GM19324 (cell line): ENCODE data around the gene SPOUT1.
"Not testable (repeated sequence)": the region's sequence is repeated elsewhere in the genome, so short reads cannot be mapped to it uniquely, and the experiment has no call there.

Source experiments
- ATAC-seq: cut with Tn5 transposase; IDR thresholded peaks from one replicate; pipeline ENCODE4 v1.9.1; 2021; ENCODE audit warnings: mild to moderate bottlenecking, moderate library complexity; ENCODE audit not compliant: unreplicated experiment, low FRiP score

SPOUT1 gene

GRCh38 chr9:128781187-128782070, 48.2 kb downstream of the SPOUT1 start:
- ATAC-seq = no peak

- not testable (repeated sequence) for ATAC-seq
These were observed 49.5 kb downstream of the SPOUT1 start for GRCh38 chr9:128780093-128780492.

DNA sequence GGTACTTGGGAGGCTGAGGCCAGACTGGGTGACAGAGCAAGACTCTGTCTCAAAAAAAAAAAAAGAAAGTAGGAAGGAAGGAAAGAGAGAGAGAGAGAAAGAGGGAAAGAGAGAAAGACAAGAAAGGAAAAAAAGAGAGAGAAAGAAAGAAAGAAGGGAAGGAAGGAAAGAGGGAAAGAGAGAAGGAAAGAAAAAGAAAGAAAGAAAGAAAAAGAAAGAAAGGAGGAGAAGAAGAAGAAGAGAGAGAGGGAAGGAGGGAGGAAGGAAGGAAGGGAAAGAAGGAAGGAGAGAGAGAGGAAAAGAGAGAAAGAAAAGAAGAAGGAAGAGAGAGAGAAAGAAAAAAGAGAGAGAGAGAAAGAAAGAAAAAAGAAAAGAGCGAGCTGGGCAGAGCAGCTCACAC, 54.8 kb downstream of the SPOUT1 start:
- no peak for ATAC-seq

GRCh38 chr9:128773049-128773448, 56.5 kb downstream of the SPOUT1 start:
- ATAC-seq = no peak

- peak; percentile 91 for ATAC-seq
These were observed 57.7 kb downstream of the SPOUT1 start, which contains the start of gene ZER1 for GRCh38 chr9:128771745-128772519. Gene ZER1 (minus strand): TSS chr9:128771927. CDS start chr9:128755565, 16,362 bp downstream.

- ATAC-seq = no peak
These were observed 58.4 kb downstream of the SPOUT1 start for GRCh38 chr9:128771094-128771721.

DNA sequence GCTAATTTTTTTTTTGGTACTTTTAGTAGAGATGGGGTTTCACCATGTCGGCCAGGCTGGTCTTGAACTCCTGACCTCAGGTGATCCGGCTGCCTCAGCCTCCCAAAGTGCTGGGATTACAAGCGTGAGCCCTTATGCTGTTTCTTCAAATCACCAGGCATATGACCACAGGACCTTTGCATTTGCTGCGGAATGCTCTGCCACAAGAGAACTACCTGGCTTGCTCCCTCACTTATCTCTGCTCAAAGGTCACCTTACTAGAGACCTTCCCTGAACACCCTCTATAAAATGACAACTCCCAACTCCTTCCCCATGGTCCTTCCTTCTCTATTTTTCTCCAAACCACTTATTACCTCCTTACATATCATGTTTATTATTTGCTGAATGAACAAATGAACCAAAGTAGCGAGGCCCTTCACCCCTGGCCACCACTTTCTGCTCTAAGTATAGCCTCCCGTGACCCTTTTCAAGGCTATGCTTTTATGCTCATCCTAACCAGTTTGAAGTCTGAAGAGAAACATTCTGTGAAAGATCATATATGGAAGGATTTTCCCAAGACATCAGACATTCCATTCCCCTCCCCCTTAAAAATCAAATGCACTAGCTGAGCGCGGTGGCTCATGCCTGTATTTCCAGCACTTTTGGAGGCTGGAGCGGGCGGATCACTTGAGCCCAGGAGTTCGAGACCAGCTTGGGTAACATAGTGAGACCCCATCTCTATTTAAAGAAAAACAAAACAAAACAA, 59.1 kb downstream of the SPOUT1 start:
- ATAC-seq = no peak
